ENCODE results near the gene NRXN3. TPM values are rescaled to one million over a fixed set of nuclear protein-coding genes. Genes with fewer than 3 reads are reported as not detected.

Gene NRXN3
- total and polyA plus RNA-seq, 4 donors = 21.9 to 73.4 (median 65.7) TPM

DNA sequence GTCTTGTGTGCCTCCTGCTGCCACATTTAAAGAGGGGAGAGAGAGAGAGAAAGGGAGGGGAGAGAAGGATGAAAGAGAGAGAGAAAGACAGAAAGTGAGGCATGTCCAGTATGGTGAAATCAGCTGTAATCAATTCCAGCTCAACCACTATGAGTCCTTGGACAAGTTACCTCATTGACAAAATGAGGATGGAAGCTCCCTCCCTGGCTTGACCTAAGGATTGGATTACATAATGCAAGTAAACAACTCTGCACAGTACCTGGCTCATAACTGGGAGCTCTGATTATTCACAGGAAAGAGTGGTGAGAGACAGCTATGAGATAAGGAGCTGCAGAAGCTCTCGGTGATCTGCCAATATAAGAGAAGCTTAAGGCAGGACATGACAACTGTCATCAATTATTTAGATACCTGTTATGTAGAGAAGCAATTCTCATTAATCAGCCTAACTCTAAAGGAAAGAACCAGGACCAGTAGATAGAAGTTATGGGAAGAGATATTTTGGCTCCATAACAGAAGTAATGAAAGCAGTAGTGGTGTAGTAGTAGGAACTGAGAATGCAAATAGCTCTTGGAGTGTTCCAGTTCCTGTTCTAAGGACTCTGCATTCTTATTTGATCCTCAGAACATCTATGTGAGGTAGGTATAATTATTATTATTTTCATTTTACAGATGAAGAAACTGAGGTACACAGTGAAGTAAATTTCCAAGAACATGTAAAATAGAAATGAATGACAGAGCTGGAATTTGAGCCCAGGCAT, 1249.6 kb downstream of the NRXN3 start:
- H3K27ac ChIP-seq (ENCODE audit: low read depth, low read length) = peak overlapping the region; percentile 49
- no peak overlapping the region for H3K4me3 ChIP-seq (ENCODE audit: low read depth, low read length)
- no peaks in the 10 kb centered on the region for H3K9me3 ChIP-seq (ENCODE audit: control insufficient read depth, insufficient read depth, low read length)
- DNase-seq (ENCODE audit: low read depth in 4 of 6, low spot score in 6 of 6) = no peak
- no peaks in the 10 kb centered on the region for H3K27me3 ChIP-seq (ENCODE audit: control insufficient read depth, insufficient read depth, low read length)
- no peaks in the 10 kb centered on the region for H3K4me1 ChIP-seq (ENCODE audit: control insufficient read depth, insufficient read depth, low read length)
- no peaks in the 10 kb centered on the region for H3K36me3 ChIP-seq (ENCODE audit: control insufficient read depth, insufficient read depth, low read length)
- WGBS (ENCODE audit: insufficient coverage) = no CpG with 5 or more reads among the region's 1 CpG

DNA sequence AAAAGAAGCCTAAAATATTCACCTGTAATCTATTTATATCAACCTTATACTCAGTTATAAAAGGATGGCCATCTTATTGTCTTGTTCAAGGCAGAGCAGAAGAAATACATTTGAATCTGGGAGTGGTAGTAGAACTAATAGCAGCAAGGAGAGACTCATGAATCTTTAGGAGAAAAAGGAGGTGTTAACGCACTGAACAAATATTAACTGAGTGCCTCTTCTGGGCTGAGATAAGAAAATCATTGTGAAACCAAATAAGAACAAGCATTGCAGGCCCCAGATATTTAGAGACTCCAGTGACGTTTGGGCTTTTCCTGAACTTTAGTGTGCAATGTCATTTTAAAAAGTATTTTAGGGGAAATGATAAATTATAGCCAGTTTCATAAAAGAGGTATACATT, 1250.6 kb downstream of the NRXN3 start:
- 67% methylated on average over 1 of the region's 2 CpGs for WGBS (ENCODE audit: insufficient coverage)
- Histone ChIP-seq H3K4me1 (ENCODE audit: control insufficient read depth, insufficient read depth, low read length) (no peaks in the 10 kb centered on the region), H3K27me3 (ENCODE audit: control insufficient read depth, insufficient read depth, low read length) (no peaks in the 10 kb centered on the region), H3K9me3 (ENCODE audit: control insufficient read depth, insufficient read depth, low read length) (no peaks in the 10 kb centered on the region), H3K36me3 (ENCODE audit: control insufficient read depth, insufficient read depth, low read length) (no peaks in the 10 kb centered on the region), H3K4me3 (ENCODE audit: low read depth, low read length) (no peak overlapping the region), H3K27ac (ENCODE audit: low read depth, low read length) (no peak overlapping the region)
- DNase-seq (ENCODE audit: low read depth in 4 of 6, low spot score in 6 of 6) = no peak

DNA sequence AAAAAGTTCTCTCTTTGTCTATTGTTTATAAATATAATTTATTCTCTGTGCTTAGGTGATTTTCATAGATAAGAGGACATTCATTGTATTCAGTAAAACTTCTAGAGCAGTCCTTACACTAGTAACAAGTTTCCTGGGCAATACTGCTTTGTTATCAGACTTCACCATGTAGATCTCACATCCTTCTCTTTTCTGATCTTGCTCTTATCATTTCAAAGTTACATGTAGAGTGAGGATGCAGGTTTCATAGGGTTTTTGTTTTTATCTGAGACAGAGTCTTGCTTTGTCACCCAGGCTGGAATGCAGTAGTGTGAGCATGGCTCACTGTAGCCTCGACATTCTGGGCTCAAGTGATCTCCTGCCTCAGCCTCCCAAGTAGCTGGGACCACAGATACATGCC, 1251.6 kb downstream of the NRXN3 start:
- no CpG with 5 or more reads among the region's 1 CpG for WGBS (ENCODE audit: insufficient coverage)
- H3K4me1 ChIP-seq (ENCODE audit: control insufficient read depth, insufficient read depth, low read length) = no peaks in the 10 kb centered on the region

GRCh38 chr14:79424462-79424861, 1254.3 kb downstream of the NRXN3 start:
- no peak overlapping the region for H3K27ac ChIP-seq (ENCODE audit: low read depth, low read length)
- no peaks in the 10 kb centered on the region for H3K36me3 ChIP-seq (ENCODE audit: control insufficient read depth, insufficient read depth, low read length)
- no peak overlapping the region for H3K4me3 ChIP-seq (ENCODE audit: low read depth, low read length)
- no CpG with 5 or more reads among the region's 1 CpG for WGBS (ENCODE audit: insufficient coverage)
- H3K9me3 ChIP-seq (ENCODE audit: control insufficient read depth, insufficient read depth, low read length) = no peaks in the 10 kb centered on the region
- no peak for DNase-seq (ENCODE audit: low read depth in 4 of 6, low spot score in 6 of 6)
- H3K27me3 ChIP-seq (ENCODE audit: control insufficient read depth, insufficient read depth, low read length) = no peaks in the 10 kb centered on the region
- no peaks in the 10 kb centered on the region for H3K4me1 ChIP-seq (ENCODE audit: control insufficient read depth, insufficient read depth, low read length)

More for the DNA sequence above, 1251.6 kb downstream of the NRXN3 start:
- Histone ChIP-seq H3K9me3 (ENCODE audit: control insufficient read depth, insufficient read depth, low read length) (no peaks in the 10 kb centered on the region), H3K36me3 (ENCODE audit: control insufficient read depth, insufficient read depth, low read length) (no peaks in the 10 kb centered on the region), H3K27me3 (ENCODE audit: control insufficient read depth, insufficient read depth, low read length) (no peaks in the 10 kb centered on the region), H3K4me3 (ENCODE audit: low read depth, low read length) (no peak overlapping the region), H3K27ac (ENCODE audit: low read depth, low read length) (no peak overlapping the region)
- no peak for DNase-seq (ENCODE audit: low read depth in 4 of 6, low spot score in 6 of 6)

DNA sequence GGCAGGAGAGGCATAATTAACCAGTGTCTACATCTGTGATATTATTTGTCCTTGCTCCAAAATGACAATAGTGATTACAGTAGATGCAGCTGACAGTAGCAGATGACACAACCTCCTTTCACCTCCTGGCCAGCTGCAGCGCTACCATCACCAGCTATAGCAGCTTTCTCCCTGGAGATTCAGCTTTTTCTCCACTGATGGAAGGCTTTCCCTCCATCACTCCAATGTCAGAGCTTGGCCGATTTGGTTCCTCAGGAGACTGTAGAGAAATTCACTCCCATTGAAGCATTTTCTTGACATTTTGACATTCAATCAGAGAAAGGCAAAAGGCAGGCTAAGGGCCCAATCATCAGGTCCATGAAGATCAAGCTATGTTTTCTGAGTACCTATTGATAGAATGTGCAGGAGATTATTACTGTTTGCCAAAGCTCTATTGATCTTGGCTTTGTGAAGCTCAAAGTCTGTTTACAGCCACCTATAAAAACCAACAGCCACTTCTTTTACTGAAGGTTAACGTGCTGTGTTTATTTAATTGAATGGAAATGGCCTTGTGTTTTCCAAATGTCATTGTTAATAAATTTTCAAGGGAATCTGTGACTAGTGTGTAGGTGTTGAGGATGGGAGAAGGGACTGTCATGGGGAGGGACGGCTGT, 1256.1 kb downstream of the NRXN3 start:
- no peaks in the 10 kb centered on the region for H3K9me3 ChIP-seq (ENCODE audit: control insufficient read depth, insufficient read depth, low read length)
- no peaks in the 10 kb centered on the region for H3K36me3 ChIP-seq (ENCODE audit: control insufficient read depth, insufficient read depth, low read length)
- WGBS (ENCODE audit: insufficient coverage) = 75% methylated on average over 1 of the region's 4 CpGs
- no peak overlapping the region for H3K4me3 ChIP-seq (ENCODE audit: low read depth, low read length)
- H3K4me1 ChIP-seq (ENCODE audit: control insufficient read depth, insufficient read depth, low read length) = no peaks in the 10 kb centered on the region
- no peaks in the 10 kb centered on the region for H3K27me3 ChIP-seq (ENCODE audit: control insufficient read depth, insufficient read depth, low read length)
- H3K27ac ChIP-seq (ENCODE audit: low read depth, low read length) = no peak overlapping the region
- DNase-seq (ENCODE audit: low read depth in 4 of 6, low spot score in 6 of 6) = no peak

DNA sequence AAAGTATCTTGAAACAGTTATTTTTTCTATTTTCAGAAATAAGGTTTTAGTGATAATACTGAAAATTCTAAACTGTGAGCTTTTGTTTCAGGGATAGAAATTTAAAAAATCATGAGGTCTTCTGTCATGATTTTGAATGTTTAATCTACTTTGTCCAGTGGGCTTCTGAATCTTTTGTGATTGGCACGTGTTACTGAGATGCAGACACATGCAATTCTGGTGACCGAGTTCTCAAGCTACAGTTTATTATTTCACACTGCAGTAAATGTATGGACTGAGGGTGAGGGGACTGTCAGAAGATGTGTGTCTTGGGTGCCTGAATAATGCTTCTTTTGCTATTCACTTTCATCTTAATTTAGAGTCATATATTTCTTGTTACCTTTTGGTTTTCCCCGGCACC, 1262.5 kb downstream of the NRXN3 start:
- Histone ChIP-seq H3K27me3 (ENCODE audit: control insufficient read depth, insufficient read depth, low read length) (no peaks in the 10 kb centered on the region), H3K4me1 (ENCODE audit: control insufficient read depth, insufficient read depth, low read length) (no peaks in the 10 kb centered on the region), H3K27ac (ENCODE audit: low read depth, low read length) (no peak overlapping the region), H3K4me3 (ENCODE audit: low read depth, low read length) (no peak overlapping the region), H3K9me3 (ENCODE audit: control insufficient read depth, insufficient read depth, low read length) (no peaks in the 10 kb centered on the region), H3K36me3 (ENCODE audit: control insufficient read depth, insufficient read depth, low read length) (no peaks in the 10 kb centered on the region)
- no CpG with 5 or more reads among the region's 3 CpGs for WGBS (ENCODE audit: insufficient coverage)
- no peak for DNase-seq (ENCODE audit: low read depth in 4 of 6, low spot score in 6 of 6)

GRCh38 chr14:79436335-79436734, 1266.2 kb downstream of the NRXN3 start:
- Histone ChIP-seq H3K27ac (ENCODE audit: low read depth, low read length) (no peak overlapping the region), H3K4me1 (ENCODE audit: control insufficient read depth, insufficient read depth, low read length) (no peaks in the 10 kb centered on the region), H3K27me3 (ENCODE audit: control insufficient read depth, insufficient read depth, low read length) (no peaks in the 10 kb centered on the region), H3K9me3 (ENCODE audit: control insufficient read depth, insufficient read depth, low read length) (no peaks in the 10 kb centered on the region), H3K36me3 (ENCODE audit: control insufficient read depth, insufficient read depth, low read length) (no peaks in the 10 kb centered on the region), H3K4me3 (ENCODE audit: low read depth, low read length) (no peak overlapping the region)
- no CpG with 5 or more reads among the region's 1 CpG for WGBS (ENCODE audit: insufficient coverage)
- DNase-seq (ENCODE audit: low read depth in 4 of 6, low spot score in 6 of 6) = peak in 1 of 6 donors; percentile 35

GRCh38 chr14:79437951-79438350, 1267.8 kb downstream of the NRXN3 start:
- WGBS (ENCODE audit: insufficient coverage) = 86% methylated on average over 4 of the region's 7 CpGs
- H3K4me3 ChIP-seq (ENCODE audit: low read depth, low read length) = no peak overlapping the region
- H3K36me3 ChIP-seq (ENCODE audit: control insufficient read depth, insufficient read depth, low read length) = no peaks in the 10 kb centered on the region
- H3K9me3 ChIP-seq (ENCODE audit: control insufficient read depth, insufficient read depth, low read length) = no peaks in the 10 kb centered on the region
- H3K27ac ChIP-seq (ENCODE audit: low read depth, low read length) = no peak overlapping the region
- no peaks in the 10 kb centered on the region for H3K4me1 ChIP-seq (ENCODE audit: control insufficient read depth, insufficient read depth, low read length)
- no peaks in the 10 kb centered on the region for H3K27me3 ChIP-seq (ENCODE audit: control insufficient read depth, insufficient read depth, low read length)
- DNase-seq (ENCODE audit: low read depth in 4 of 6, low spot score in 6 of 6) = no peak

- DNase-seq (ENCODE audit: low read depth in 4 of 6, low spot score in 6 of 6) = no peak
- H3K9me3 ChIP-seq (ENCODE audit: control insufficient read depth, insufficient read depth, low read length) = no peaks in the 10 kb centered on the region
- H3K4me1 ChIP-seq (ENCODE audit: control insufficient read depth, insufficient read depth, low read length) = no peaks in the 10 kb centered on the region
- H3K36me3 ChIP-seq (ENCODE audit: control insufficient read depth, insufficient read depth, low read length) = no peaks in the 10 kb centered on the region
- H3K27me3 ChIP-seq (ENCODE audit: control insufficient read depth, insufficient read depth, low read length) = no peaks in the 10 kb centered on the region
- H3K27ac ChIP-seq (ENCODE audit: low read depth, low read length) = no peak overlapping the region
- H3K4me3 ChIP-seq (ENCODE audit: low read depth, low read length) = no peak overlapping the region
- WGBS (ENCODE audit: insufficient coverage) = no CpG with 5 or more reads among the region's 3 CpGs
Observed at GRCh38 chr14:79438696-79439342, 1268.6 kb downstream of the NRXN3 start.
